Keratinocyte (primary cell): ENCODE results near the gene FAM32A. TPM values are rescaled to one million over a fixed set of nuclear protein-coding genes. Genes with fewer than 3 reads are reported as not detected.

Experiments
- DNase-seq: peaks from one replicate; pipeline ENCODE4 v3.0.0-alpha.2; 2011; ENCODE audit warnings: low read depth, missing footprints, low spot score
- FAIRE-seq: peaks from 2 replicates; lab custom pipeline; 2011; peaks lifted over from hg19 to GRCh38; lab: Jason Lieb, UNC
- H2AFZ ChIP-seq: 2 replicates; pipeline ENCODE4 v1.6.0; 2012; ENCODE audit warnings: low read length, control low read depth, inconsistent platforms; ENCODE audit not compliant: control insufficient read depth
- H3K27ac ChIP-seq: 2 replicates; pipeline ENCODE4 v1.5.1; 2011; ENCODE audit warnings: low read length; ENCODE audit not compliant: control insufficient read depth, insufficient read depth
- H3K27me3 ChIP-seq: 3 replicates; pipeline ENCODE4 v1.6.0; 2011; ENCODE audit warnings: low read length; ENCODE audit not compliant: control insufficient read depth, insufficient read depth; ENCODE audit errors: extremely low read depth
- H3K36me3 ChIP-seq, 2 experiments: 2 replicates in 1 of 2; 3 replicates in 1 of 2; pipeline ENCODE4 v1.5.1; 2011; ENCODE audit warnings: low read length in 2 of 2, mild to moderate bottlenecking in 1 of 2; ENCODE audit not compliant: control insufficient read depth in 2 of 2, insufficient read depth in 2 of 2; ENCODE audit errors: extremely low read depth in 1 of 2
- H3K4me1 ChIP-seq: 3 replicates; pipeline ENCODE4 v1.5.1; 2011; ENCODE audit warnings: low read length; ENCODE audit not compliant: control insufficient read depth, insufficient read depth; ENCODE audit errors: extremely low read depth
- H3K4me2 ChIP-seq: 3 replicates; pipeline ENCODE4 v1.6.0; 2011; ENCODE audit warnings: low read depth, low read length; ENCODE audit not compliant: control insufficient read depth, insufficient read depth; ENCODE audit errors: extremely low read depth
- H3K4me3 ChIP-seq, 3 experiments: fragments of 200-600 bp in 1 of 3; sonication (generic) in 1 of 3; 2 replicates in 2 of 3; 3 replicates in 1 of 3; pipeline ENCODE4 v1.5.1; 2011 to 2016; ENCODE audit warnings: low read length in 3 of 3, mild to moderate bottlenecking in 3 of 3, control low read depth in 2 of 3, inconsistent platforms in 1 of 3, low read depth in 1 of 3, mixed read lengths in 1 of 3, mixed run types in 1 of 3, moderate library complexity in 1 of 3; ENCODE audit not compliant: control insufficient read depth in 2 of 3, insufficient read depth in 2 of 3; ENCODE audit errors: extremely low read depth in 1 of 3
- H3K79me2 ChIP-seq: 2 replicates; pipeline ENCODE4 v1.6.0; 2012; ENCODE audit warnings: low read length; ENCODE audit not compliant: control insufficient read depth, insufficient read depth
- H3K9ac ChIP-seq: 3 replicates; pipeline ENCODE4 v1.6.0; 2011; ENCODE audit warnings: low read length; ENCODE audit not compliant: control insufficient read depth, insufficient read depth; ENCODE audit errors: extremely low read depth
- H3K9me1 ChIP-seq: 3 replicates; pipeline ENCODE4 v1.6.0; 2011; ENCODE audit warnings: low read length; ENCODE audit not compliant: control insufficient read depth, insufficient read depth; ENCODE audit errors: extremely low read depth
- H3K9me3 ChIP-seq: 2 replicates; pipeline ENCODE4 v1.5.1; 2012; ENCODE audit warnings: low read depth, low read length; ENCODE audit not compliant: control insufficient read depth
- H4K20me1 ChIP-seq: 3 replicates; pipeline ENCODE4 v1.6.0; 2011; ENCODE audit warnings: low read length; ENCODE audit not compliant: control insufficient read depth, insufficient read depth; ENCODE audit errors: extremely low read depth
- CTCF ChIP-seq, 3 experiments: IDR thresholded peaks in 1 of 3; conservative IDR thresholded peaks in 1 of 3; optimal IDR thresholded peaks in 1 of 3; 2 replicates in 2 of 3; 3 replicates in 1 of 3; pipeline versions ENCODE3 to v1.5.1; 2011; ENCODE audit warnings: low read length in 3 of 3, mild to moderate bottlenecking in 3 of 3, moderate library complexity in 2 of 3, control low read depth in 1 of 3, inconsistent platforms in 1 of 3; ENCODE audit not compliant: insufficient read depth in 2 of 3; ENCODE audit errors: extremely low read depth in 1 of 3
- EZH2 ChIP-seq: IDR thresholded peaks from one replicate; pipeline ENCODE4 v1.6.1; 2012; ENCODE audit warnings: inconsistent platforms, mild to moderate bottlenecking, low read length, moderate library complexity
- dilution Hi-C: fragments of 300-500 bp; cut with MboI; formaldehyde crosslinking; loops from one replicate; pipeline ENCODE4 v1.7.0; 2020; ENCODE audit warnings: low sequenced_read_pairs; ENCODE audit not compliant: extremely low pct_ligation_motif_present
- polyA plus RNA-seq, 5 experiments: library from polyadenylated mRNA; depleted of rRNA in 3 of 5; stranded (reverse) in 3 of 5; stranded (forward) in 1 of 5; unstranded in 1 of 5; fragments of >200 nt; gene quantifications; 1 replicate in 1 of 5; 2 replicates in 3 of 5; 3 replicates in 1 of 5; pipeline versions ENCODE4 v1.2.1 to v1.2.3, GENCODE V29; 2011 to 2012; ENCODE audit warnings: missing spikeins in 2 of 5, low read depth in 1 of 5, low replicate concordance in 1 of 5

FAM32A gene
- polyA plus RNA-seq, 1 donor (not counting 4 experiments of a cell fraction or from before 2014, with no cell fraction given): 105 TPM

DNA sequence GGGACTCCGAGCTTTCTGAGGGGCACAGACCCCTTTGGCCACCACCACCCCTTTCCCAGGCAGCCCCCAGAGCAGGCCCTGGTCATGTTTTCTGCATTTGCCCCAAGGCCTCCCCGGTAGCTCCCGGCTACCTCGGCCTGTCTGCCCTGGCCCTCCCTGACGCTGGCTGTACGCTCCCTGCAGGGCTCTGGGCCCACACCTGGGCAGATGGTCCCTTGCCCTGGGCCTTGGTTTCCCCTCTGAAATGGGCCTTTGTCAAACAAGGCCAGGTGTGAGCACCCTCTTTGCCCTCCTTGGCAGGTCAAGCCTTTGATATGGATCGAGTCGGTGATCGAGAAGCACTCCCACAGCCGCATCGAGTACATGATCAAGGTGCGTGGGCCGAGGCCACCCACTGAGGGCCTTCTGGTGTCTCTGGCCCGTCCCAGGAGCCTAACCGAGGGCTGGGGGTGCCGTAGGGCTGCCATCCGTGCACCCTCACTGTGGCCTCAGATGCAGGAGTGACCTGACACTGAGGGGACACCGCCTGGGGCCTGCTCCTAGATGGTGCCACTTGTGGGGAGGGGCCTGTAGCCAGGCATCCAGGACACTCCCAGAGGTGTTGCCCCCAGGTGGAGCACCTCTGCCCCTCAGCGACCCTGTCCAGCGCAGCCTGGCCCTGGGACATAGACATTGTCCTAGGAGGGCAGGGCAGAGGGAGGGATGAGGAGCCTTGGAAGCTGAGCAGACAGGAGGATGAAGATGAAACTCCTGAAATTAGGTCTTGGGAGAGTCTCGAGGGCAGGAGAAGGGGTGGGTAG is 42.8 kb downstream of the FAM32A start:
- Histone ChIP-seq H4K20me1 (no peaks in the 10 kb centered on the region), H3K4me3 (no peak overlapping the region), H3K27ac (no peak overlapping the region), H3K9ac (no peak overlapping the region), H3K4me2 (no peak overlapping the region), H2AFZ (no peak overlapping the region), H3K9me3 (no peaks in the 10 kb centered on the region), H3K4me1 (no peaks in the 10 kb centered on the region), H3K79me2 (no peaks in the 10 kb centered on the region), H3K36me3 (peaks cover 27 to 47% of the 10 kb centered on the region in 2 experiments), H3K9me1 (no peaks in the 10 kb centered on the region), H3K27me3 (no peaks in the 10 kb centered on the region)
- dilution Hi-C loops: no loop called here
- TF ChIP-seq CTCF (optimal IDR thresholded peaks at IDR 0.05 in 1 of 3, IDR thresholded peaks at IDR 0.05 in 1 of 3, conservative IDR thresholded peaks at IDR 0.05 in 1 of 3; ENCODE audit: extremely low read depth in 1 of 3, insufficient read depth in 2 of 3, low read length in 3 of 3): no peak
- TF ChIP-seq EZH2: no peak
- DNase-seq (no peak), FAIRE-seq (no peak)

GRCh38 chr19:16228637-16229321 is 43.6 kb downstream of the FAM32A start:
- Histone ChIP-seq H3K9me1 (no peaks in the 10 kb centered on the region), H4K20me1 (no peaks in the 10 kb centered on the region), H3K27ac (no peak overlapping the region), H3K9ac (no peak overlapping the region), H3K4me3 (no peak overlapping the region), H3K4me2 (no peak overlapping the region), H3K79me2 (no peaks in the 10 kb centered on the region), H3K27me3 (no peaks in the 10 kb centered on the region), H3K36me3 (peaks cover 26 to 43% of the 10 kb centered on the region in 2 experiments), H3K9me3 (no peaks in the 10 kb centered on the region), H3K4me1 (no peaks in the 10 kb centered on the region), H2AFZ (no peak overlapping the region)
- dilution Hi-C loops: no loop called here
- DNase-seq (no peak), FAIRE-seq (no peak)
- TF ChIP-seq CTCF (optimal IDR thresholded peaks at IDR 0.05 in 1 of 3, IDR thresholded peaks at IDR 0.05 in 1 of 3, conservative IDR thresholded peaks at IDR 0.05 in 1 of 3; ENCODE audit: extremely low read depth in 1 of 3, insufficient read depth in 2 of 3, low read length in 3 of 3) (no peak), EZH2 (no peak)
